Measurements from ENCODE around the gene THBS2.

Gene THBS2

DNA sequence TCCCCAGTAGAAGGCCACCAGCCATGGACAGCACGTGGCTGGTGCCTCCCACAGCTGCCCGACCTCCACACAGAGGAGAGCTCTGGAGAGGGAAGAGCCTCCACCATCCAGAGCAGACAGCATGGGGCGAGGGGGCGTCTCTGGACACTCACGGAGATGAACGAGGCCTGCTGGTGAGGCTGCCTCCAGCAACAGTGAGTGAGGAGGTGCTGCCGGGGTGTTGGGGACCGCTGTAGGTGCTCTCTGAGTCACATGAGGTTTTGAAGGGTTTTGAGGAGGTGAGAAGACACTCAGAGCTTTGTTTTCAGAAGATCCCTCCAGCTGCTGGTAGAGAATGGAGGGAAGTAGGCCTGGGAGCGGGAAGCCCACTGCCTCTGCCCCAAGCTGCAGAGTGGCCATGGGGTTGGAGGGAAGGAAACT, 65.6 kb downstream of the THBS2 start:
- TF ChIP-seq FOXP2 (optimal IDR thresholded peaks at IDR 0.05; ENCODE audit: borderline replicate concordance, extremely low read depth, extremely low read length, insufficient read depth) = no peak
- no peak for TF ChIP-seq SIN3A (IDR thresholded peaks at IDR 0.05; ENCODE audit: borderline replicate concordance, insufficient read depth, low read length)
- TF ChIP-seq, protein P1, sequence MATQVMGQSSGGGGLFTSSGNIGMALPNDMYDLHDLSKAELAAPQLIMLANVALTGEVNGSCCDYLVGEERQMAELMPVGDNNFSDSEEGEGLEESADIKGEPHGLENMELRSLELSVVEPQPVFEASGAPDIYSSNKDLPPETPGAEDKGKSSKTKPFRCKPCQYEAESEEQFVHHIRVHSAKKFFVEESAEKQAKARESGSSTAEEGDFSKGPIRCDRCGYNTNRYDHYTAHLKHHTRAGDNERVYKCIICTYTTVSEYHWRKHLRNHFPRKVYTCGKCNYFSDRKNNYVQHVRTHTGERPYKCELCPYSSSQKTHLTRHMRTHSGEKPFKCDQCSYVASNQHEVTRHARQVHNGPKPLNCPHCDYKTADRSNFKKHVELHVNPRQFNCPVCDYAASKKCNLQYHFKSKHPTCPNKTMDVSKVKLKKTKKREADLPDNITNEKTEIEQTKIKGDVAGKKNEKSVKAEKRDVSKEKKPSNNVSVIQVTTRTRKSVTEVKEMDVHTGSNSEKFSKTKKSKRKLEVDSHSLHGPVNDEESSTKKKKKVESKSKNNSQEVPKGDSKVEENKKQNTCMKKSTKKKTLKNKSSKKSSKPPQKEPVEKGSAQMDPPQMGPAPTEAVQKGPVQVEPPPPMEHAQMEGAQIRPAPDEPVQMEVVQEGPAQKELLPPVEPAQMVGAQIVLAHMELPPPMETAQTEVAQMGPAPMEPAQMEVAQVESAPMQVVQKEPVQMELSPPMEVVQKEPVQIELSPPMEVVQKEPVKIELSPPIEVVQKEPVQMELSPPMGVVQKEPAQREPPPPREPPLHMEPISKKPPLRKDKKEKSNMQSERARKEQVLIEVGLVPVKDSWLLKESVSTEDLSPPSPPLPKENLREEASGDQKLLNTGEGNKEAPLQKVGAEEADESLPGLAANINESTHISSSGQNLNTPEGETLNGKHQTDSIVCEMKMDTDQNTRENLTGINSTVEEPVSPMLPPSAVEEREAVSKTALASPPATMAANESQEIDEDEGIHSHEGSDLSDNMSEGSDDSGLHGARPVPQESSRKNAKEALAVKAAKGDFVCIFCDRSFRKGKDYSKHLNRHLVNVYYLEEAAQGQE (IDR thresholded peaks at IDR 0.05; ENCODE audit: insufficient read depth in 1 of 2, low read depth in 2 of 2, low read length in 2 of 2) = no peak
- TF ChIP-seq POLR2AphosphoS5 (IDR thresholded peaks at IDR 0.05; ENCODE audit: low read depth, low read length) = no peak
- TF ChIP-seq TAF1 (IDR thresholded peaks at IDR 0.05; ENCODE audit: borderline replicate concordance, insufficient read depth, low read length) = no peak

DNA sequence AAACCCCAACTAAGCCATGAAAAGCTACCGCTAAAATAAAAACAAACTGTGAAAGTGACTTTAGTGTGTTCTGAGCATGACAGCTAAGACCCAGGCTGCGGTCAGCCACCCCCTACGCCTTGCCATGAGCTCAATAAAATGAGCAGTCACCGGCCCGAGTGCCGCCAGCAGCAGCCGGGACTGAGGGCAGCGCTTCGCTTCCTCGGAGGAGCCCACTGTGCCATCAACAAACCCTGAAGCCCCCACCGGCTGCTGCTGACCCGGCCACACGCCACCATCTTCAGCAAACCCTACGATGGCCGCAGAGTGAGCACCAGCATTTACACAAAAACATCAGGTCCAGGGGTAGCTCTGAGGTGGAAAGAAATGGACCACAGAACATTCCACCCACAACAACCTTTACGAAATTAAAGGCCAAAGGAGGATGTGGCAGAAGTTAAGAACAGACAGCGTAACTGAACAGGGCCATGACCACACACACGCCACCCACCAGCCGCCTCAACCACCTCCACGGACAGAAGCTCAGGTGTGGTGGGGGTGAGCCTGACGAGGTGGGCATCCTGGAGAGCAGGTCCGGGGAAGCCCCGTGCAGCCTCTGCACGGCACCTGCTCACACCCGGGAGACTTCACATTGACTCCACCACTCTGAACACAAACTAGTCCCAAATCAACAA, 67.0 kb downstream of the THBS2 start:
- TF ChIP-seq TAF1 (IDR thresholded peaks at IDR 0.05; ENCODE audit: borderline replicate concordance, insufficient read depth, low read length) = no peak
- TF ChIP-seq FOXP2 (optimal IDR thresholded peaks at IDR 0.05; ENCODE audit: borderline replicate concordance, extremely low read depth, extremely low read length, insufficient read depth) = no peak
- TF ChIP-seq POLR2AphosphoS5 (IDR thresholded peaks at IDR 0.05; ENCODE audit: low read depth, low read length) = no peak
- TF ChIP-seq SIN3A (IDR thresholded peaks at IDR 0.05; ENCODE audit: borderline replicate concordance, insufficient read depth, low read length) = no peak
- TF ChIP-seq, protein P1 (IDR thresholded peaks at IDR 0.05; ENCODE audit: insufficient read depth in 1 of 2, low read depth in 2 of 2, low read length in 2 of 2) = no peak

DNA sequence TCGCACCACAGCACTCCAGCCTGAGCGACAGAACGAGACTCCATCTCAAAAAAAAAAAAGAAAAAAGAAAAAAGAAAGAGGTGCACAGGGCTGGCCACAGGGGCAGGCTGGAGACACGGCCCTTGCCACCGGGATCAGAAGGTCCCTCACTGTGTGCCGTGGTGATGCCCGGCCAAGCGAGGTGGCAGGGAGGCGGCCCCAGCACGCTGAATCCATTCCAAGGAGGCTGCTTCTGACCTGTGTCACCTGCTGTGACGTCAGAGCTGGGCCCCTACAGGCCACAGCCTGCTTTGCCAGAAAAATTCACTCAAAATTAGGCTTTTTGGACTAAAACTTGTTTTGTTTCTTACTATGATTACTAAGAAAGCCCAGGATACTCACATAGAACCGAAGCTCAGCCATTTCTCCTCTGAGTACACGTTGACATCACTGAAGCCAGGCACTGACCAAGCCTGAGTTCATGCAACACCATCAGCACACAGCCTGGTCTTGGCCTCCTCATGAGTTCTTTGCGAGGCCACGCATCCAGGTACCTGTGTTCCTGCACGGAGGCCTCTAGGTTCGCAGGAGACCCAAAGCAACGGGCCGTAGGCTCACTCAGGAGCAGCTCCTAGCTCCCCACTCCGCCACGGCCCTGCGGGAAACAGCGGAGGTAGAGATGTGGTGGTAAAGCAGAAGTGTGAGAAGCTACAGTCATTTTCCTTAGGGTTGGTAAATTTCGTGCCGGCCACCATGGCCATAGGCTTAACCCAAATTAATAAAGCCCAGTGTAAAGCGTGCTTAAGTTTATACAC, 67.8 kb downstream of the THBS2 start:
- TF ChIP-seq FOXP2 (optimal IDR thresholded peaks at IDR 0.05; ENCODE audit: borderline replicate concordance, extremely low read depth, extremely low read length, insufficient read depth) (no peak), TAF1 (IDR thresholded peaks at IDR 0.05; ENCODE audit: borderline replicate concordance, insufficient read depth, low read length) (no peak)
- TF ChIP-seq, protein P1 (IDR thresholded peaks at IDR 0.05; ENCODE audit: insufficient read depth in 1 of 2, low read depth in 2 of 2, low read length in 2 of 2) = no peak

DNA sequence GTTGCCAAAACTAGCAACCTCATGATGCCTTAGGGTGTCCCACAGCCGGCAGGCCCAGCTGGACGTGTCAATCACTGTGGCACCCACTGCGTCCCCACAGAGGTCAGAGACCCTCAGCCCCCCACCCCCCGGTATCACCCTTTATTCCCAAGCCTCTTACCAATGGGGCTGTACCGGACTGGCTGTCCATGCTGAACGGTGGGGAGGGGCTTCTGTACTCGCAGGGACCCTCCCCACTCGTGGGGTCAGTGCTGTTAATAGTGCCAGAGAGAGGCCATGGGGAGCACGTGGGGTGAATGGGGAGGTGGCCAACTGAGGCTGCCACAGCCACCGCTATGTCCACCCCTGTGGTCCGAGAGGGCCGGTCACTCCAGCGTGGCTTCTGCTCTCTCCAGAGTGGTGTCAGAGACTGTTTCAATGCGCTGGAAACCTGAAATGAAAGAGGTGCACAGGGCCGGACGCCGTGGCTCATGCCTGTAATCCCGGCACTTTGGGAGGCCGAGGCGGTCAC, 68.6 kb downstream of the THBS2 start:
- TF ChIP-seq POLR2AphosphoS5 (IDR thresholded peaks at IDR 0.05; ENCODE audit: low read depth, low read length) = no peak
- no peak for TF ChIP-seq TAF1 (IDR thresholded peaks at IDR 0.05; ENCODE audit: borderline replicate concordance, insufficient read depth, low read length)
- TF ChIP-seq, protein P1 (IDR thresholded peaks at IDR 0.05; ENCODE audit: insufficient read depth in 1 of 2, low read depth in 2 of 2, low read length in 2 of 2) = no peak
- TF ChIP-seq SIN3A (IDR thresholded peaks at IDR 0.05; ENCODE audit: borderline replicate concordance, insufficient read depth, low read length) = no peak
- no peak for TF ChIP-seq FOXP2 (optimal IDR thresholded peaks at IDR 0.05; ENCODE audit: borderline replicate concordance, extremely low read depth, extremely low read length, insufficient read depth)
